AG08396 (cell line): ENCODE results near the gene CCR7.

Source experiments
- DNase-seq: peaks from one replicate; pipeline ENCODE4 v3.0.0; 2012; ENCODE audit warnings: low spot score, mixed read lengths

Gene CCR7

DNA sequence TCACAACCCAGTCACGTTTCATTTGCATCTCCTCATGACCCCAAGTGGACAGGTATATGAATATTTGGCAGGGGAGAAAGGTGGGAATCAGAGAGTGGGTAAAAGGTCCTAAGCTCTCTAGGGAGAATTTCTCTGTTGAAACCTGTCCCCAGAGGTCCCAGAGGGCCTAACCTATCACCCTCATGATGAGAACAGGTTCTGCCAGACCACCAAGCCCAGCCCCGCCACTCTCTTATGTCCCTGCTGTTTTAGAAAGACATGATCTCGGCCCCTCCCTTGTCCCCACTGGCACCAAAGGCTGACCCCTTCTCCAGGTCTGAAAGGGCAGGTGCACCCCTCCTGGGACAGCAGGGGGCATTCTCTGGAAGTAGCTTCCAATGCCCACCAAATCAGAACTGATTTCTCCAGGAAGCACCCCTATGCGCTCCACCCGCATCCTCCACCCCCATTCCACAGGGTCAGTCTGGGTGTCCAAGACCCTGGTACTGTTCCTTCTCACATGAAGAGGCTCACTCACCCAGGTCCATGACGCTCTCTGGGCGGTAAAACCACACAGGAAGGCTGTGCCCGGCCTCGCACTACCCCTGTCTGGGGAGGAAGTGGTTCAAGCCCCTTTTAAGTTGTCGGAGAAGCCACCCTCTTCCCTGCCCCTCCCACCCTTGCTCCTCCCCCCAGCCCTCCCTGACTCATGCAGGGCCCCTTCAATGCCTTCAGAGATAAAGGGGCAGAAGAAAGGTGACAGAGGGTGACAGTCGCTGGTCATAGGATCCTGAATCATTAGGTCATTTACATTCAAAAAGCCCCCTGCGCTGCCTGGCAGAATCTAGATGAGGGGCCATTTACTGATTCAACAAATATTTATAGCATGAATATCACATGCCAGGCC is at the start of gene CCR7:
Gene CCR7 (minus strand): TSS at position 590 of the 886 bp plus-strand sequence. CDS start 63 bp downstream, at position 527.
- no peak for DNase-seq

DNA sequence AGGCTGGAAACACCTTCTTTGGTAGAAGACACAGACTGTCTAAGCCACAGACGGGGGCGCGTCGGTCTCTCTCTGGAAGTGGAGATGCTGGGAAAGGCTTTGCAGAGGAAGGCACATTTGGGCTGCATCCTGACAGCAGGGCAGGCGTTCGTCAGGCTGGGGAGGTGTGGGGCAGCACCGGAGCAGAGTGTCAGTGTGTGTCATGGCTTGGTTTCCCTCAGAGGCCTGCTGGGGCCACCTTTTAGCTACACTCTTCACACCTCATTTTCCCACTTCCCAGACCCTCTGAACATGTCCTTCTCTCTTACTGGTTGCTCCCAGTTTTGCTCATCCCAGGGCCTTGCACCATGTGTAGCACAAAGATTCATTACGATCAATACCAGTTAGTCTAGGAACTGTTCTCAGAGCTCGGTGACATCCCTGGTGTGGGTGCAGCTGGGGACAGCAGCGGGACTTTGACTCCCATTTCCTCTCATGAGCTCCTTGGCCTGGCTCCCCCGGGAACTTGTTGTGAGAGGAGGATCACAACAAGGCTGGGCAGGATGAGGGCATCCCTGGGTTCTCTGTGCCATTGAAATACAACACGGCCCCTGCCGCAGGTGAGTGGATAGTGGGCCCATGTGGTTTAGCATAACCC is 49.3 kb upstream of the CCR7 start:
- no peak for DNase-seq

DNA sequence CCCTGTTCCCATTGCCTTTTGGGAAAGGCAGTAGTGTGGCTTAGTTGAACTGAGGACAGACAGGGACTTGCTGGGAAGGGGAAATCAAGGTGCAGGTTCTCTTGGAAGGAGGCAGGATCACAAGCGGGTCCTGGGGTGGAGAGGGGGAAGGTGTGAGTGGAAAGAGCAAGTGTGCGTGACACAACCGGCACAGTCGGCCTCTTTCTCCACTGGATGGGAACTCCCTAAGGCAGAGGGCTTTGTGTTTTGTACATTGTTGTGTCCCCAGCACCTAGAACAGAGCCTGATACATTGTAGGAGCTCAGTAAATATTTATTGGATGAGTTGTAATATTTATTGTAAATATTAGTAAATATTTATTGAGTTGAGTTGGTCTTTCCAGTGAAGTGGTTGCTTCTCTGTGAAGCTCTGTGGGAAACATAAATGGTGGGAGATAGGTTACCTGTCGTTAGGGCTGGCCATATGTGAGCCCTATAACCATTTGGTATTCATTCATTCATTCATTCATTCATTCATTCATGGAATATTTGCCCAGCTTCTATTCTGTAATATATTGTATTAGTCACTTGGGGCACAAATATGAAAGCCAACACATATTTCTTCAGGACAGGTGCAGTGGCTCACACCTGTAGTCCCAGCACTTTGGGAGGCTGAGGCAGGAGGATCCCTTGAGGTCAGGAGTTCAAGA is 48.3 kb upstream of the CCR7 start:
- DNase-seq: no peak

DNA sequence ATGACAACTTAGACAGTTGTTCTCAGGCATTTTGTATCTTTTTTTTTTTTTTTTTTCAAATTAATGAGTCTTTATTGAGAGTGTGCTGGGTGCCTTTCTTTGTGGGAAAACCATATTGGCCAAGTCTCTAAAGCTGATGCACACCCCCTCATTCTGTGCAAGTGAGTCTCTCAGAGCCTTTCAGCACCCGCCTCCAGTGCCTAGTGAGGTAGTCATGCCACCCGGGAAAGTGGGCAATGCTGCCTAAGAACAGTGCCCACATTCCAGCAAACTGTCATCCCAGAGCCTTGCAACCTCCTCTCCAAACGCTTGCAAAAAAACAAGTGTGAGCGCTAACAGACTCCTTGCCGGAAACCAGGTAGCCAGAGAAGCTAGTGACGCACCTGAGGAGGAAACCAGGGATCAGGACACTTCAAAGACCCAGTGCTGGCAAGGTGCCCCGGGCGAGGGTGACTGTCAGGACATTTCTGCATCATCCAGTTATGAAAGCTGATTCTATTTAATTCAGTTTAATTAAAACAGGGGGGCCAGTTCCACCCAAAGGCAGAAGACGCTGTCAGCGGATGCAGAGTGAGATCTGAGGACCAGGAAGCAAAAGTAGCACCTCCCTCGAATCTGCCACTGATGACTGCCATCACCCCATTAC is 47.5 kb upstream of the CCR7 start:
- no peak for DNase-seq

DNA sequence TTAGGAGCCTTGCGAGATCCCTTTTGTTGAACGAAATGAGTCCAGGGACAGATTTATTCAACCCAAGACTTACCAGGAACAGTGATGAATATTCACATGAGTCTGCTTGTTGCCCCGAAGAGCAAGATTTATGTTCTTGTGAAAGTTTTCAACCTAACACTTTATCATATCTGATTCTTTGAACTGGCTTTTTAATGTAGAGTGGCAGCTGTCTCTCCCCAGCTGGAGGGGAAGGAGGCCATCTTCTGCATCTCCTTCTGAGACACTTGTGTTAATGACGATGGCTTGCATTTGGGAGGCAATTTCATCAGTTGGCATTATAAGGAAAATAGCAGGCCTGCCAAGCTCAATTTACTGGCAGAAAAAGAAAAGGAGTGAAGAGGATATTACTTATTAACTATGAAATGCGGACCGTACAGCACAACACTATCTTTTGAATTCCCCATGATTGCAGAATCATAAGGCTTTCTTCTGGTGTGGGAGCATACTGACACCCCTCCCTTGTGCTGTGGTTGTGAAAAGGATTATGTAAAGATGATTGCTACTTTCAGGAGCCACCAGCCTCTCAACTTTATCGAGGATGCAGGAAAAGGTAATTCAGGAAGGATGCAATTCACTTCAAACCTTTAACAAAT is 46.7 kb upstream of the CCR7 start:
- DNase-seq: no peak

DNA sequence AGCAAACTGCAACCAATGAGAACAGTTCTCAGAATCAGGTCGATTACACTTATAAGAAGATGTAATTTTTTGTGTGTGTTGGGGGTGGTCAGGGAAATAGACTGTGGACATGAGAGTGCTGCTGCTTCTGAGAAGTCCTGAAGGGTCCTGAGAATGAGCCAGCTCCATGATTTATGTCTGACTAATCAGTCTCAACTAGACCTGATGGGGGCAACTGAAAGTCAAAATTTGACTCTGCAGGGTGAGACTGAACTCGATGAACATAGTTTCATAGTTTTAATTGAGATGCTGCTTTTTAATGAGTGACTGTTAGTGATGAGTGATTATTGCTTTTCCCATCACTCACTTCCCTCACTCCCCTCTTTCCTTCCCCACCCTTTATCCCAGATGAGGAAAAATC is 45.1 kb upstream of the CCR7 start:
- DNase-seq: no peak

- DNase-seq: no peak
These were observed 42.8 kb upstream of the CCR7 start for GRCh38 chr17:40608061-40608581.

GRCh38 chr17:40607641-40608040 is 42.4 kb upstream of the CCR7 start:
- no peak for DNase-seq

DNA sequence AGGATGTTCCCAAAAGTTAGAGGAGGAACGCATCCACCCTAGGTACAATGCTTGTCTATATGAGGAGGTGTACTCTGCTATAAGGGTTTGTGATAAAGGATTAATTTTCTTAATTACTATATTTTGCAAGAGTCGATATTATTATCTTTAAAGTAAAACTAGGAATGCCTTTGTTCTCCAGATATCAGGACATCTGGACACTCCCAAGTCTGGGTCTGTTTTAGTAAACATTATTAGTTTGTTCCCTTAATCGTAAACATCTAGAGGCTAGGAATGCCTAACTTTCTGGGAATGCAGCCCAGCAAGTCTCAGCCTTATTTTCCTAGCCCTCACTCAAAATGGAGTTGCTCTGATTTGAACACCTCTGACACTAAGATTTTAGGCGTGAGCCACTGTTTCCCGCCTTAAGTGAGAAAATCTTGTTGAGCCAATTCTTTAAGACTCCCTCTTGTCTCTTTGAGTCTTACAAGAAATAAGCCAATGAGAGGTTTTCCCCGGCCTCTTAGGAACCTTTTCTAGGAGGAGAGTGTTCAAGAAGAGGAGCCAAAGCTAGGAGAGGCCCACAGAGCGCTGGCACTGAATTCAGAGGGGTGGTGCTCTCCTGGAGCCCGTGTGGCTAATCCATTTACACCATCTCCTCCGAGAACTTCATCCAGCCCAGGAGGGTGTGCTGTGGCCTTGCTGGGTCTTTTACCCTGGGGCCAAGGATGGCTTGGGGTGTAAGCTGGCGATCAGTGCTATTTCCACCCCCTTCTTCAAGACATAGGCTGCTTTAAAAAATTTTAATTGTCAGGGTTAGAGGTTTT is 41.5 kb upstream of the CCR7 start:
- DNase-seq: no peak

DNA sequence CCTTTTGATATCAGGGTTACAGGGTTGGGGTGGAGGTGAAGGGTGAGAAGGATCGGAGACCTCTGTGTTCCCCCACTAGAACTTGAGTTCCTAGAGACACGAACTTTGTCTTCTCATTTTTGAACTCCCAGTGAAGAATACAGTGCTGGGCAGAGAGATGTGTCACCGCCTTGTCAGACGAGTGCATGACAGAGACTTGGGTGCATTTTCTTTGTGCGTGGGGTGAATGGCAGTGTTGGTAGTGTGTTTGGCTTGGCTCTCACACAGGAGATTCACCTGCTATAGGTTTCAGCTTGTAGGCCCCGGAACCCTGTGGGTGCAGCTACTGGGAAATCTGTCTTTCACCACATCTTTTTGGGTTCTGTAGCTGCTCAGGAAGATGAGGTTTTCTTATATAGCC is 40.0 kb upstream of the CCR7 start:
- no peak for DNase-seq

- DNase-seq: no peak
These were observed 39.2 kb upstream of the CCR7 start for GRCh38 chr17:40604327-40605080.

DNA sequence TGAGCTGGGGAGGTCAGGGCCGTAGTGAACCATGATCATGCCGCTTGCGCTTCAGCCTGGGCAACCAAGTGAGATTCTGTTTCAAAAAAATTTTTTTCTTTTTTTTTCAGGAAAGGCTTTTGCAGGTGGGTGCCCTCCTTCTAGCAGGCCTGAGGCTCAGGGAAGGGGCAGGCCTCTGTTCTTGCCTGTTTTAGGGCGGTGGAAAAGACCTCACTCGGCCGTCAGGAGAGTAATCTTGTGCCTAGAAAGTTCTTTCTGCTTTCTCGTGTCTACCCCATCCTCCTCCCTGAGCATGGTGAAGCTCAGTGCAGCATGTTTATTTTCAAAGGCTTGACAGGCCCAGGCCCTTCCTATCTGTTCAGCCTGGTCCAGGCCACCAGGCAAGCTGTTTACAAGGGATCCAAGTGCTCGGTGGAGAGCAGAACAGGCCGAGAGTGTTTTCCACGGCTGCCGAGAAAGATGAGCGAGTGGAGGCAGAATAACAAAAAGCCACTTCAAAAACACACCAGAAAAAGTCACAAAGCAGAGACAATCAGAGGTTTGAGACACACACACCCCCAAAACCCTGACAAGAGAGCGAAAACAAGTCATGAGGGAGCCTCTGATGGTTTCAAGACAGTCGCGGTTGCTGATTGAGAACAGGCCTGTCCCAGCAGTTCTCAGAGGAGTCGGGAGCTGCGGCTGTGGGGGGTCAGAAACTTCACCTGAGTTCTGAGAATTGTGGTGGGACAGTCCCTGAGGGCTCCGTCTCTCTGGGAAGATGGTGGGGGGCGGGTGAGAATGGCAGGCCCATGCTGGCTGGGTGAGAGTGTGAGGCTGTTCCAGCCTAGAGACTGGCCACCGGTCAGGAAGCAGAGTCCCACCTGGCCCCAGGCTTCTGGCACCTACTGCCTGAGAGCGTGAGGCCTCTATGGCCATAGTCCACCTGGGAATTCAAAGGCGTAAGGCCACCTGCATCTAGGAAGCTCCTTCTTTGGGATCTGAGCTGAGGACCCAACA is 37.5 kb upstream of the CCR7 start:
- DNase-seq: no peak

DNA sequence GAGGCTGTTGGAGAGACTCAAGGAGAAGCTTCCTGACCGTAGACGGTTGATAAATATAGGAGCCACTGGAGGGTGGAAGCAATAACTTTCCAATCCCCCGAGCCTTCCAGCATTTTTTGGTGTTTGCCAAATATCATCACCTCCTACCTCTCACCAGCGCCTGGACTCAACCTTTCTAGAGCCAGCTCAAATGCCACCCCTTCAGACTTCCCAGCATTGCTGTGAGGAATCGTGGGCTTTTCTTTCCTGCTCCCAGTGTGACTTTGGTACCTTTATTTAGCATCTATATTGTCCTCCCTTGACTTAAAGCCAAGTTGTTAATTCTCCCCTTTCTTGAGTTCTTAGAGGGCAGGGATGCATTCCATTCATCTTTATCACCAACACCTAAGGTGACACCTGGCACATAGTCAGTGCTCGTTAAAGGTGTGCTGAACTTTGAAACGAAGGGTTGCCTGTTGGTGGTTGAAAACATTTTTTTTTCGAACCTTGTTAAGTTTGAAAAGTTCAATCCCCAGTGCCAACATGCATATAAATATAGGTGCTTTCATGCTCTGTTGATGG is 35.3 kb upstream of the CCR7 start:
- DNase-seq: no peak

- no peak for DNase-seq
These were observed 34.1 kb upstream of the CCR7 start for GRCh38 chr17:40599468-40599763.

GRCh38 chr17:40598619-40599467 is 33.6 kb upstream of the CCR7 start:
- no peak for DNase-seq

GRCh38 chr17:40598301-40598618 is 33.0 kb upstream of the CCR7 start:
- DNase-seq: no peak

- no peak for DNase-seq
These were observed 32.5 kb upstream of the CCR7 start for GRCh38 chr17:40597556-40598300.
